ENCODE measurements around the gene ETV6.
"Not testable (repeated sequence)": the region's sequence is repeated elsewhere in the genome, so short reads cannot be mapped to it uniquely, and the experiment has no call there.

ETV6 gene

DNA sequence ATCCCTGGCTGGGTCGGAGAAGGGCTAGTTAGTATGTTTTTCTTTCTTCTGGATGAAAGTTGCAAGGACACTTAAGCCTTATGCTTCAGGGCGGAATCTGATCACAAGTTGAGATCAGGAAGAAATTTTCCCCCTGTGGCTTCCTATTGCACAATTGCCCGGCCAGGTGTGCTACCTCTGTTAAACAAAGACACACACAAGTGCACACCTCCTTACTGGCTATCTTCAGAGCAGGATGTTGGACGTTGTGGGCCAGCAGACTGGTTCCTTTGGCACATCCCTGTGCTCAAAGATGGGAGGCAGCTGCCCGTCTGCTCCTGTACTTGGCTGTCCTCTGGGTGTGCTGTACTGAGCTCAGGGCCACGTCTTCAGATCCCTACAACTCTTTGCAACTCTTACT lies 19.1 kb downstream of the ETV6 start:
- DNase-seq (ENCODE audit: low spot score): no peak

DNA sequence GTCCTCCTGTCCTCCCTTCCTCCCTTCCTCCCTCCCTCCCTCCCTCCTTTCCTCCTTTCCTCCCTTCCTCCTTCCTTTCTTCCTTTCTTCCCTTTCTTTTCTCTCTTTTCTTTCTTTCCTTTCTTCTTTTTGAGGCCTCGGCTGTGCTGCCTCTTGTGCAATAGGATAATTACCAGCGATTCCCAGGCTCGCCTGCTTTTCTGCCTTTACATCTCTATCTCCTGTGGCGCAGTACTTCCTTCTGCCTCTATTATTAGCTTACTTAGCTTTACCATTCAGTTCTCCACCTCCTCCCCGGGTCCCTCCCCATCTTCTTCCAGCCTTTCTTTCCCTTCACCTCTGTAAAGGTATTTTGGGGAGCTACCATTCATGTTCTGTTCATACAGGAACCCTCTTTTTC lies 19.9 kb downstream of the ETV6 start:
- DNase-seq (ENCODE audit: low spot score): no peak

DNA sequence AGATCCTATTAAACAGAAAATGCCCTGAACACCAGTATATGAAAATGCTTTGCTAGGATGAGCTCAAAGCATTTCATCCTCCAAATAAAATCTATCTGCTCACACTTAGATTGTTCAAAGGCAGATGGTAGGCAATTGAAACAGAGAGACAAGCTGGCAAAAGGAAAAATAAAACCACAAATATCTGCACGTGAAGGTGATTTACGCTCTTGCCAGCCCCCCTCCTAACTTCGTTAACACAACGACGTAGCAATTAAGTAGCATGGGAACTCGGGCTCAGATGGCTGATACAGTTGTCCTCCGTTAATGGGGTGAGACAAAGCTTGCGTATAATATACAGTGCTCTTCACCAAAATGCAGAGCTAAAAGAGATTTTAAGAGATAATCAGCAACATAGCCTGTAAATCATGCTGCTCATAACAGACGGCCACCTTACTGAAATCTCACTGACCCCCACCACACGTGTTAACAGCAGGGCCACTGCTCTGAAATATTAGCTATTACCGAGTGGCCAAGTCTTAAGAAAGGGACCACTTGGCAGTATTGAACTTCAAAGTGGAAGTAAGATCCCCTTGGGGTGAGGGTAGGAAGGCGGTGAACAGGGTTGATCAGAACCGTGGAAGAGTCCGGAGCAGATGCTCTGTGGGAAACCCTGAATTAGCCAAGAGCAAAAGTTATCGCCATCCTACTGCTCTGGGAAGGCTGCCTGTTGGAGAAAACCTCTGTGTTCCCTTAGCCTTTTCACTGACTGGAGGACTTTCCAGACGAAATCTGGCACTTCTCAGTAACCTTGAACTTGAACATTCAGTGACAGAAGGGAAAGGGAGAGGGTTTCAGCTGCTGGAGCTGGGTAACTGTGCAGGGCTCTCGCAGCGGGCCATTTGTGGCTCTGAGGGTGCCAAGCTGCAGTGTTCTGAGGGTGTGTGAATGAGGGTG lies 23.1 kb downstream of the ETV6 start:
- DNase-seq (ENCODE audit: low spot score): no peak

- DNase-seq (ENCODE audit: low spot score): no peak
These were observed 24.4 kb downstream of the ETV6 start for GRCh38 chr12:11673666-11674461.

DNA sequence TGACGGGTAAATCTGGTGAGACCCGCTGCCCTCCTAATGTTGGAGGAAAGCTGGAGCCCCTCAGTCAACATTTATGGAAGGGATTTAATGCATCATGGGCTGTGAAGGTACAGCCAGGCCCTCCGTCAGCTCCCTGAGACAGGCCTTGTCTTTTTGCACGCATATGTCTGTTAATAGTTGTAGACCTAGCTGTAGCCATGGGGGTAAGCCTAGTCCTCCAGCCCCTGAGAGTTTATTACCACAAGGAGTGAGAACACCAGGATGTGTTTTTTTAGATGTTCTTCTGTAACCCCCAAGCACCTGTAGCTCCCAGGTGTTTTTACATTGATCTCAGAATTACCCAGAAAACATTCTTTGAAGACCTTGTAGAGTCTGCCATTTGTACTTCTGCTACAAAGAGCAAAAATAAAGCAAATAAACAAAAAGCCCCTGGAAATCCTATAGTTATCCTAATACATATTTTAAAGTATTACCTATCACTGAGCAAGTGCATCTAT lies 25.5 kb downstream of the ETV6 start:
- DNase-seq (ENCODE audit: low spot score): no peak

DNA sequence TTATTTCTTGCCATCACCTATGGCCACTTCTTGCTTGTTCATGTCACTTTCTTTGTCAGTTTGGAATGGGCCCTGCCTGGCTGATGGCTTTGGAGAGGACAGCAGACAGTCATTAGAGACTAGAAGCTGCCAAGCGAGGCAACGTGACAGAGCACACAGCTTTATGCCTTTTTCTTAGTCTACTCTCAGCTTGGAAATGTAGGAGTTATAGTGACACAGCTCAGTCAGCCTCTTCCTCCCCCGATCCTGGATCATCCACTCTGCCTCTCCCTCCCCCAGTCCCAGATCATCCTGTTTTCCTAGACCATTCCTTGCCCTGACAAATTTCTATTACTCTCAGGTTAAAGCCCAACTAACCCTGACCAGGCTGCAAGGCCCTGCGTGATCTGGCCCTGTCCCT lies 26.6 kb downstream of the ETV6 start:
- DNase-seq (ENCODE audit: low spot score): no peak

- no peak for DNase-seq (ENCODE audit: low spot score)
These were observed 27.6 kb downstream of the ETV6 start for GRCh38 chr12:11677093-11677492.

- DNase-seq (ENCODE audit: low spot score): no peak
These were observed 28.3 kb downstream of the ETV6 start for GRCh38 chr12:11677752-11678151.

DNA sequence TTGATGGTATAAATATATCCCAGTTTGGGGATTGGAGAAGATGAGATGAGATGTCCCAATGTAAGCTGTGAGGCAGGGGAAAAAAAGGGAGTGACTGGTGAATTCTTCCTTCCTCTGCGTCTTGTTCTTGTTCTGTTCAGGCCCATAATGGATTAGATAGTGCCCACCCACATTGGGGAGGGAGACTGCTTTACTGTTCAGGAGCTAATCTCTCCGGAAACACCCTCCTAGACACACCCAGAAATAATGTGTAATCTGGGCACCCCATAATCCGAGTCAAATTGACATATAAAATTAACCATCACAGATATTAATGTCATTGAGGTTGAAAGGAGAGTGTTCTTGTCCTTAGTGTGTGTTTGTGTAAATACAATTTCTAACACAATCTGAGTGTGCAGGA lies 29.3 kb downstream of the ETV6 start:
- no peak for DNase-seq (ENCODE audit: low spot score)

GRCh38 chr12:11681207-11681606 lies 31.7 kb downstream of the ETV6 start:
- DNase-seq (ENCODE audit: low spot score): no peak

DNA sequence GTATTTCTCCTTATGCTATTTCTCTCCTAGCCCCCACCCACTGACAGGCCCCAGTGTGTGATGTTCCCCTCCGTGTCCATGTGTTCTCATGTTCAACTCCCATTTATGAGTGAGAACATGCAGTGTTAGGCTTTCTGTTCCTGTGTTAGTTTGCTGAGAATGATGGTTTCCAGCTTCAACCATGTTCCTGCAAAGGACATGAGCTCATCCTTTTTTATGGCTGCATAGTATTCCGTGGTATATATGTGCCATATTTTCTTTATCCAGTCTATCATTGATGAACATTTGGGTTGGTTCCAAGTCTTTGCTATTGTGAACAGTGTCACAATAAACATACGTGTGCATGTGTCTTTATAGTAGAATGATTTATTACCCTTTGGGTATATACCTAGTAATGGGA lies 32.2 kb downstream of the ETV6 start:
- DNase-seq (ENCODE audit: low spot score): not testable (repeated sequence)

- no peak for DNase-seq (ENCODE audit: low spot score)
These were observed 34.9 kb downstream of the ETV6 start for GRCh38 chr12:11684393-11684792.

DNA sequence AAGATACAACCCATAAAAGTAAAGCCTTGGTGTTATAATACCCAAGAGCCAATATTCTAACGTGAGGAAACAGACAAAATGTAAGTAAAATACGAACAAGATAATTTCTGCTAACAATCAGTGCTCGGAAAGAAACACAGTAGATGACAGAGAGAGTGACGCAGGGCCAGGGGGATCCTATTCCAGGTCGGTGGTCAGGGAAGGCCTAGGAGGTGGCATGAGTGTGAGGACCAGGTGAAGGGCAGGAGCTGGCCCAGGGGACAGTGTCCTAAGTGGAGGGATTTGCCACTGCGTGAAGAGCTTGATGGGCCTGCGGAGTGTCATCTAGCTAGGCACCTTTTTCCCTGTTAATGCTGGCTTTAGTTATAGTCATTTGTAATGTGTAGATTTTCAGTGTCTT lies 35.3 kb downstream of the ETV6 start:
- no peak for DNase-seq (ENCODE audit: low spot score)

DNA sequence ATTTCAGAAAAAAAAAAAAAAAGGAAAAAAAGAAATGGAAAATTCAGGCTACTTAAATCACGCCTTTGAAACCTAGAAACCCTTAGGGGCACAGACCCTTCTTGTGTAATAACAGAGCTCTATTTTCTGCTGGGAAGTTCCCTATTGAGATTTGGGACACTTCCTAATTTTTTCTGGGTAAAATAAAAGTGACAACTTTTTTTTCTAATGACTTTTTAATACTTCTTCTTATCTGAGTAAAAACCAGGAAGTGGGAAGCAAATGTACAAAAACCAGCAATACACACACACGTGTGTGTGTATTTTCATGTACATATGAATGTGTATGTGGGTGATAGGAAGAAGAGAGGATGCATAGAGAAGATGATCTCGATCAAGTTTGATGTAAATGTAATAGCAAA lies 35.8 kb downstream of the ETV6 start:
- DNase-seq (ENCODE audit: low spot score): no peak

DNA sequence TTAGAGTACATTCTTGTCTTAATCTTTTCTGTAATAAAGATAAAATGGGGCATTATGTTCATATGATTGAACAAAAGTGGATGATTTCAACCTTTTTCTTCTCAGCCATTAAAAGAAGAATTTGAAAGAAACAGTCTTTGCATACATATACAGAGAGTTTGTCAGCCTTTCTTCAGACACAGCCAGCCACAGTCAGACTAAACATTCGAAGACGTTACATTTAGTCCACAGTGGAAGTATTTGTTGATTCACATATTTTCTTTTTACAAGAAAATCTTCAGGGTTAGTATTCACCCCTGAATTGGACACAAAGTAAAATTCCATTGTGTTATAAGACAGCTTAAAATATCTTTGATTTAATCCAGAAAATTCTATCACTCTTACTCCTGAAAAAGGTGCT lies 36.2 kb downstream of the ETV6 start:
- DNase-seq (ENCODE audit: low spot score): no peak

- DNase-seq (ENCODE audit: low spot score): no peak
These were observed 36.6 kb downstream of the ETV6 start for GRCh38 chr12:11686120-11686519.

GRCh38 chr12:11687528-11687927 lies 38.1 kb downstream of the ETV6 start:
- no peak for DNase-seq (ENCODE audit: low spot score)

DNA sequence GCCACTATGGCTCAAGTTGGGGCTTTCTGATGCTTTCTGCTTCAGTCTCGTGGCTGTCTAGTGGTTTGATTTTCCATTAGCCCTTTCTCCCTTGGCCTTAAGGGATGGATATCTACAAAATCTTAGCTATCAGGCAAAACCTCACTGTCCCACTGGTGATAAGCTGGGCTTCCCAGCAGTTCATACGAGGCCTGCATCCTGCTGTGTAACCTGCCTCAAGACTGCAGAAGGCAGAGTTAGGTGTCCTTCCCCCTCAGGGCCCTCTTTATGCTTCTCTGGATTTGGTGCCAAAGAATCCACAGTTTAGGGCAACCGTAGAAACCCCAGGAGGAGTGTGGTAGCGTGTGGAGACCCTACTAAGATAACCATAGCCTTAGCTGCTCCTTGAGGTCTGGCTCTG lies 38.9 kb downstream of the ETV6 start:
- DNase-seq (ENCODE audit: low spot score): no peak

GRCh38 chr12:11688831-11689230 lies 39.4 kb downstream of the ETV6 start:
- no peak for DNase-seq (ENCODE audit: low spot score)

- no peak for DNase-seq (ENCODE audit: low spot score)
These were observed 40.2 kb downstream of the ETV6 start for GRCh38 chr12:11689591-11690186.

DNA sequence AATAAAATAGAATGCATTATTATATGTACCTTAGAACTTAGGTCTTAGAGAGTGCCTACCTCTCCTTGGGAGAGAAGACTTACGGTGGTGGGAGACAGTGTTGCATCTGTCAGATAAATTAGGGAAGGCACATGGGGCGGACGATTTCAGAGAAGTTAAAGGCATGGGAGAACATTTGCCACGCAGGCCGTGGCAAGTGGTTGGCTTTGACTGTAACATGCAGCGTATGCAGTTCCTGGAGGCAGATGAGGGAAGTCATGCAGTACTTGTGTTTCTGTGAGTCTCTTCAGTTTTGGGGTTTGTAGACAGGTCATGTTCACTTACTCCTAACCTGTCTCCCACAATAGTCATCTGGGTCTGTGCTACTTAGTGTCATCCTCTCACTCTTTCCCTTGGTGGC lies 43.6 kb downstream of the ETV6 start:
- DNase-seq (ENCODE audit: low spot score): no peak

- no peak for DNase-seq (ENCODE audit: low spot score)
These were observed 44.1 kb downstream of the ETV6 start for GRCh38 chr12:11693601-11694000.

GRCh38 chr12:11694528-11694927 lies 45.1 kb downstream of the ETV6 start:
- DNase-seq (ENCODE audit: low spot score): no peak

Data from CD4-positive, alpha-beta T cell treated with Interleukin-6 at 100 ng/mL for 8 hours (primary cell).